ENCODE data around the gene UBE2E2.

UBE2E2 gene

GRCh38 chr3:23479615-23480328, 276.6 kb downstream of the UBE2E2 start:
- TF ChIP-seq EGR1 (IDR thresholded peaks at IDR 0.05) (no peak), YY1 (IDR thresholded peaks at IDR 0.05; ENCODE audit: low read depth) (no peak), NFIC (IDR thresholded peaks at IDR 0.05) (no peak), RAD21 (IDR thresholded peaks at IDR 0.05; ENCODE audit: low read depth) (no peak), EP300 (IDR thresholded peaks at IDR 0.05; ENCODE audit: borderline replicate concordance) (no peak), FOXM1 (IDR thresholded peaks at IDR 0.05; ENCODE audit: borderline replicate concordance, low read depth) (no peak), CEBPB (IDR thresholded peaks at IDR 0.05) (no peak), ZBTB7A (IDR thresholded peaks at IDR 0.05; ENCODE audit: low read depth) (no peak), TEAD4 (IDR thresholded peaks at IDR 0.05) (no peak), TAF1 (IDR thresholded peaks at IDR 0.05; ENCODE audit: low read depth) (no peak), MAX (IDR thresholded peaks at IDR 0.05) (no peak)
- TF ChIP-seq, protein P1, sequence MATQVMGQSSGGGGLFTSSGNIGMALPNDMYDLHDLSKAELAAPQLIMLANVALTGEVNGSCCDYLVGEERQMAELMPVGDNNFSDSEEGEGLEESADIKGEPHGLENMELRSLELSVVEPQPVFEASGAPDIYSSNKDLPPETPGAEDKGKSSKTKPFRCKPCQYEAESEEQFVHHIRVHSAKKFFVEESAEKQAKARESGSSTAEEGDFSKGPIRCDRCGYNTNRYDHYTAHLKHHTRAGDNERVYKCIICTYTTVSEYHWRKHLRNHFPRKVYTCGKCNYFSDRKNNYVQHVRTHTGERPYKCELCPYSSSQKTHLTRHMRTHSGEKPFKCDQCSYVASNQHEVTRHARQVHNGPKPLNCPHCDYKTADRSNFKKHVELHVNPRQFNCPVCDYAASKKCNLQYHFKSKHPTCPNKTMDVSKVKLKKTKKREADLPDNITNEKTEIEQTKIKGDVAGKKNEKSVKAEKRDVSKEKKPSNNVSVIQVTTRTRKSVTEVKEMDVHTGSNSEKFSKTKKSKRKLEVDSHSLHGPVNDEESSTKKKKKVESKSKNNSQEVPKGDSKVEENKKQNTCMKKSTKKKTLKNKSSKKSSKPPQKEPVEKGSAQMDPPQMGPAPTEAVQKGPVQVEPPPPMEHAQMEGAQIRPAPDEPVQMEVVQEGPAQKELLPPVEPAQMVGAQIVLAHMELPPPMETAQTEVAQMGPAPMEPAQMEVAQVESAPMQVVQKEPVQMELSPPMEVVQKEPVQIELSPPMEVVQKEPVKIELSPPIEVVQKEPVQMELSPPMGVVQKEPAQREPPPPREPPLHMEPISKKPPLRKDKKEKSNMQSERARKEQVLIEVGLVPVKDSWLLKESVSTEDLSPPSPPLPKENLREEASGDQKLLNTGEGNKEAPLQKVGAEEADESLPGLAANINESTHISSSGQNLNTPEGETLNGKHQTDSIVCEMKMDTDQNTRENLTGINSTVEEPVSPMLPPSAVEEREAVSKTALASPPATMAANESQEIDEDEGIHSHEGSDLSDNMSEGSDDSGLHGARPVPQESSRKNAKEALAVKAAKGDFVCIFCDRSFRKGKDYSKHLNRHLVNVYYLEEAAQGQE (IDR thresholded peaks at IDR 0.05; ENCODE audit: low read depth), result no peak

GRCh38 chr3:23480329-23480714, 277.2 kb downstream of the UBE2E2 start:
- TF ChIP-seq FOXM1 (IDR thresholded peaks at IDR 0.05; ENCODE audit: borderline replicate concordance, low read depth) (no peak), MAX (IDR thresholded peaks at IDR 0.05) (no peak), NFIC (IDR thresholded peaks at IDR 0.05) (no peak), CREB1 (IDR thresholded peaks at IDR 0.05; ENCODE audit: low read depth) (no peak), ZBTB7A (IDR thresholded peaks at IDR 0.05; ENCODE audit: low read depth) (no peak), TEAD4 (IDR thresholded peaks at IDR 0.05) (no peak), CEBPB (IDR thresholded peaks at IDR 0.05) (no peak), EGR1 (IDR thresholded peaks at IDR 0.05) (no peak), RAD21 (IDR thresholded peaks at IDR 0.05; ENCODE audit: low read depth) (no peak), EP300 (IDR thresholded peaks at IDR 0.05; ENCODE audit: borderline replicate concordance) (no peak), TAF1 (IDR thresholded peaks at IDR 0.05; ENCODE audit: low read depth) (no peak), TCF12 (IDR thresholded peaks at IDR 0.05; ENCODE audit: low read depth) (no peak), YY1 (IDR thresholded peaks at IDR 0.05; ENCODE audit: low read depth) (no peak)
- TF ChIP-seq, protein P1 (IDR thresholded peaks at IDR 0.05; ENCODE audit: low read depth), result no peak
- TF ChIP-seq, protein P2, sequence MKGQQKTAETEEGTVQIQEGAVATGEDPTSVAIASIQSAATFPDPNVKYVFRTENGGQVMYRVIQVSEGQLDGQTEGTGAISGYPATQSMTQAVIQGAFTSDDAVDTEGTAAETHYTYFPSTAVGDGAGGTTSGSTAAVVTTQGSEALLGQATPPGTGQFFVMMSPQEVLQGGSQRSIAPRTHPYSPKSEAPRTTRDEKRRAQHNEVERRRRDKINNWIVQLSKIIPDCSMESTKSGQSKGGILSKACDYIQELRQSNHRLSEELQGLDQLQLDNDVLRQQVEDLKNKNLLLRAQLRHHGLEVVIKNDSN (IDR thresholded peaks at IDR 0.05), result no peak

DNA sequence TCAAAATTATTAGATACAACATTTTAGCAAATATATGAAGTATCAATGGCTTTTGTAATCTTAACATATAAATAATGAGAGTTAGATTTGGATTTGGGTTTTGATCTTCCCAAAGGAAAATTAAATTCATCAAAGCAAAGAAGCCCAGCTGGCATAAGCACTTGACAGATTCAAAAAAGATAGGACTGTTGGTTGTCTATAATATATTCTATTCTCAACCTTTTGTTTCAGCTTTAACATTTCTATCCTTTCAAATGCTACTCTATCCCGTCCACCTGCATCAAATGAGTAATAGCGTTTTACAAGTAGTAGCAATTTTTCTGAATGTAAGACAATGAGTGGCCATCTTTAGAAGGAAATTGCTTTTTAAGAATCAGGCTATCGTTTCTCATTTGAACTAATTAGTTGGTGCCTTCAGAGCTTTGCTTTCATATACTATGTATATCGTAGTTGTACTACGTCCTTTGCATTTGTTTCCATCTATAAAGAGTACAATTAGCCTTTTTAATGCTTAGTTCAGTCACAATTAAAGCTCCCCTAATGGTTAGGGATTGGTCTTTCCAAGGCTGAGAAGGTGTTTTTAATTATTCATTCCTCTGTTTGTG, 278.0 kb downstream of the UBE2E2 start:
- TF ChIP-seq RAD21 (IDR thresholded peaks at IDR 0.05; ENCODE audit: low read depth), result no peak
- TF ChIP-seq FOXM1 (IDR thresholded peaks at IDR 0.05; ENCODE audit: borderline replicate concordance, low read depth), result no peak
- no peak for TF ChIP-seq CEBPB (IDR thresholded peaks at IDR 0.05)
- TF ChIP-seq CREB1 (IDR thresholded peaks at IDR 0.05; ENCODE audit: low read depth), result no peak
- no peak for TF ChIP-seq ZBTB7A (IDR thresholded peaks at IDR 0.05; ENCODE audit: low read depth)
- TF ChIP-seq EGR1 (IDR thresholded peaks at IDR 0.05), result no peak
- TF ChIP-seq, protein P1 (IDR thresholded peaks at IDR 0.05; ENCODE audit: low read depth), result no peak
- TF ChIP-seq MAX (IDR thresholded peaks at IDR 0.05), result no peak
- TF ChIP-seq YY1 (IDR thresholded peaks at IDR 0.05; ENCODE audit: low read depth), result no peak
- no peak for TF ChIP-seq EP300 (IDR thresholded peaks at IDR 0.05; ENCODE audit: borderline replicate concordance)
- TF ChIP-seq, protein P2 (IDR thresholded peaks at IDR 0.05), result no peak
- no peak for TF ChIP-seq TEAD4 (IDR thresholded peaks at IDR 0.05)
- no peak for TF ChIP-seq NFIC (IDR thresholded peaks at IDR 0.05)
- no peak for TF ChIP-seq TAF1 (IDR thresholded peaks at IDR 0.05; ENCODE audit: low read depth)
- TF ChIP-seq TCF12 (IDR thresholded peaks at IDR 0.05; ENCODE audit: low read depth), result no peak

Measured in Ishikawa (cell line).